HUDEP-2 (cell line): ENCODE data around the gene ADIRF.
"Not testable (repeated sequence)": the region's sequence is repeated elsewhere in the genome, so short reads cannot be mapped to it uniquely, and the experiment has no call there.

Source experiments
- DNase-seq, 76 experiments: peaks; one replicate each; lab custom pipeline; 2025; ENCODE audit not compliant: unreplicated experiment in 76 of 76; lab: John Stamatoyannopoulos, UW

ADIRF gene

DNA sequence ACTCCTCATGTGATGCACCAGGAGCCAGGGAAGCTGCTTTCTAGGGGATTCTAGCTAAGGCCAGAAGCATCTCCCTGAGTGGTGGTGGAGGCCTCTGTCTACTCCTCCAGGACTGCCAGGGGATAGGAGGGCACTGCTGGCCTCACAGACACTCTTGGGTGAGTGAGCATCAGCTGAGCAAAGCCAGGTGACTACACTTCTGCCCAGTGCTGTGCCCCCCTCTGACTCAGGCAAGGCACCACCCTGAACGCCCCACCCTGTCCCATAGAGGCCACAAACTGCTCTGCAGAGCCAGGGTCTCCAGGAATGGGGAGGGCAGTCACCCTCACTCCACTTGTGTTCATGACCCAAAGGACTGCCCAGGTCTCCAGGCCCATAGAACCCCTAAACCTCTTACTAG lies 51.2 kb downstream of the ADIRF start:
- not testable (repeated sequence) for DNase-seq

DNA sequence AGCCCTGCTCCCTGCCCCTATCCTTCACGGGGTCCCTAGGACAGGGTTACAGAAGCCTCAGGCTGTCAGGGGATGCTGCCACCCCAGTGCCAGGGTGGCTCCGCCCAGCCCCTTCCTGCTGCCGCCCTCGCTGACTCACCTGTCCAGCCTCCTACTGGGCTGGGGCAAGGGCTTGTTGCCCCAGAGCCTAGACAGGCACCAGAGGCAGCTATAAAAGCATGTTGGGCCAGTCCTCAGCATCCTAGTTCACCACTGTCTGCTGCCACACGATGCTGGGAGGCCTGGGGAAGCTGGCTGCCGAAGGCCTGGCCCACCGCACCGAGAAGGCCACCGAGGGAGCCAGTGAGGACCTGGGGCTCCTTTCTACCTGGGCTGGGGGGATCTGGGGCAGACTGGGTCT lies 51.8 kb downstream of the ADIRF start, which contains the start of gene FAM25A:
Gene FAM25A (plus strand): TSS at position 239 of the 400 bp plus-strand sequence. CDS start 31 bp downstream, at position 270.
- DNase-seq, result not testable (repeated sequence)
